ENCODE data around the gene KIFBP. TPM values are rescaled to one million over a fixed set of nuclear protein-coding genes. Genes with fewer than 3 reads are reported as not detected.
A peak's percentile ranks its signal among the peaks of the same experiment; 100 is the strongest.

KIFBP gene
- total RNA-seq, 3 donors from 2014 or later (not counting 1 experiment from before 2014, with no cell fraction given) = 3.5 to 4.4 (median 4.0) TPM

GRCh38 chr10:69061305-69062161 lies 72.9 kb downstream of the KIFBP start:
- DNase-seq (peak in 1 of 2 donors; percentile 66), ATAC-seq (peak; percentile 56 to 80 (median 67))
- intact Hi-C loops (cut with micrococcal nuclease) = loop anchor here (2.0 kb wide), 1 partner anchor 17 kb away; no protein-coding TSS in a partner anchor
- peaks cover 40 to 45% of the 10 kb centered on the region in 2 donors for H3K4me1 Mint-ChIP-seq
- peak overlapping the region; percentile 82 for H3K27ac ChIP-seq (ENCODE audit: low read length)
- peaks cover 64% of the 10 kb centered on the region for H3K4me1 ChIP-seq (ENCODE audit: control insufficient read depth, insufficient read depth, low read length)
- H3K36me3 ChIP-seq (ENCODE audit: control insufficient read depth, insufficient read depth, low read length) = no peaks in the 10 kb centered on the region
- TF ChIP-seq CTCF (IDR thresholded peaks at IDR 0.05) = no peak
- no peaks in the 10 kb centered on the region for H3K27me3 Mint-ChIP-seq (ENCODE audit: low read depth in 2 of 2)
- no peaks in the 10 kb centered on the region for H3K36me3 Mint-ChIP-seq
- H3K4me3 Mint-ChIP-seq = peak overlapping the region; percentile 70
- H3K27ac Mint-ChIP-seq = peak overlapping the region; percentile 73 to 89
- no peaks in the 10 kb centered on the region for H3K9me3 ChIP-seq (ENCODE audit: control insufficient read depth, insufficient read depth, low read length)
- no peaks in the 10 kb centered on the region for H3K9me3 Mint-ChIP-seq
- H3K27me3 ChIP-seq (ENCODE audit: control insufficient read depth, insufficient read depth, low read length) = no peaks in the 10 kb centered on the region
- WGBS (ENCODE audit: insufficient coverage) = 11% methylated on average over 19 of the region's 20 CpGs
- H3K4me3 ChIP-seq (ENCODE audit: low read length) = peak overlapping the region; percentile 32

- no peak for TF ChIP-seq CTCF (IDR thresholded peaks at IDR 0.05)
- Mint-ChIP-seq H3K4me3 (no peak overlapping the region), H3K4me1 (peaks cover 27 to 32% of the 10 kb centered on the region in 2 donors), H3K27me3 (ENCODE audit: low read depth in 2 of 2) (no peaks in the 10 kb centered on the region), H3K36me3 (no peaks in the 10 kb centered on the region), H3K9me3 (no peaks in the 10 kb centered on the region), H3K27ac (peak overlapping the region in 1 of 2 donors; percentile 45)
- no peak overlapping the region for H3K4me3 ChIP-seq (ENCODE audit: low read length)
- no peak for ATAC-seq
- no peaks in the 10 kb centered on the region for H3K27me3 ChIP-seq (ENCODE audit: control insufficient read depth, insufficient read depth, low read length)
- 96% methylated on average over 5 of the region's 5 CpGs for whole genome bisulfite sequencing (ENCODE audit: insufficient coverage)
- no peaks in the 10 kb centered on the region for H3K36me3 ChIP-seq (ENCODE audit: control insufficient read depth, insufficient read depth, low read length)
- intact Hi-C loops (cut with micrococcal nuclease) = no loop called here
- no peak overlapping the region for H3K27ac ChIP-seq (ENCODE audit: low read length)
- H3K4me1 ChIP-seq (ENCODE audit: control insufficient read depth, insufficient read depth, low read length) = peaks cover 50% of the 10 kb centered on the region
- H3K9me3 ChIP-seq (ENCODE audit: control insufficient read depth, insufficient read depth, low read length) = no peaks in the 10 kb centered on the region
- no peak for DNase-seq
Measured at GRCh38 chr10:69062901-69063300, 74.3 kb downstream of the KIFBP start.

DNA sequence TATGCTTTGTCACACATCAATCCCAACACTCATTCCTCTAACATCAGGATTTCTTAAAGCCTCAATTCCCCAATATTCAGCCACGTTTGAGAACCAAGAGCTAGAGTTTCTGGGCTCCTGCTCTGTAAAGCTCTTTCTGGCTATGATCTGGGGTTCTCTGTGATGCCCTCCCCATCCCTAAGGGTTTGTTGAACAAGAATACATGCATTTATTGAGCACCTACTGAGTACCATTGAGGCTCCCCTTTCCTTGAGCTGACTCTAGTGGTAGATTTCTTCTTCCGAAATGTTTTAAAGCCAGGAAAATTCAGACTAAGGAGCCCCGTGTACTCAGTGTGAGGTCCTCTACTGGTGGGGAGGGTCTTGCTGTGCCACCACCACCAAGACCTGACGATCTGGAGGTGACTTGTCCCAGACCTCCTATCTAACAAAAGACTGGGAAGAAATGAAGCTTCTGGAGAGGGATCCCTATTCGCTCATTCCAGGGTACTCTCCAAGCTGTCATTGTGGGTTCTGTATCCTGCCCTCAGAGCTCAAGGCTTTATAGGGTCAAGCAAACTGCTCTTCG lies 76.2 kb downstream of the KIFBP start:
- Mint-ChIP-seq H3K27ac (no peak overlapping the region), H3K4me3 (no peak overlapping the region), H3K9me3 (no peaks in the 10 kb centered on the region), H3K36me3 (no peaks in the 10 kb centered on the region), H3K27me3 (ENCODE audit: low read depth in 2 of 2) (no peaks in the 10 kb centered on the region), H3K4me1 (peaks cover 20 to 25% of the 10 kb centered on the region in 2 donors)
- DNase-seq (no peak), ATAC-seq (no peak)
- 92% methylated on average over 6 of the region's 6 CpGs for WGBS (ENCODE audit: insufficient coverage)
- Histone ChIP-seq H3K4me3 (ENCODE audit: low read length) (no peak overlapping the region), H3K27ac (ENCODE audit: low read length) (peak overlapping the region; percentile 20), H3K36me3 (ENCODE audit: control insufficient read depth, insufficient read depth, low read length) (no peaks in the 10 kb centered on the region), H3K27me3 (ENCODE audit: control insufficient read depth, insufficient read depth, low read length) (no peaks in the 10 kb centered on the region), H3K9me3 (ENCODE audit: control insufficient read depth, insufficient read depth, low read length) (no peaks in the 10 kb centered on the region), H3K4me1 (ENCODE audit: control insufficient read depth, insufficient read depth, low read length) (peaks cover 38% of the 10 kb centered on the region)
- TF ChIP-seq CTCF (IDR thresholded peaks at IDR 0.05) = no peak
- intact Hi-C loops (cut with micrococcal nuclease) = no loop called here
